K562 (cell line): Measurements from ENCODE around the gene WDR46. TPM values are rescaled to one million over a fixed set of nuclear protein-coding genes. Genes with fewer than 3 reads are reported as not detected.

ENCODE experiments used
- ATF3 ChIP-seq, 2 experiments: fragments of 450-650 bp in 1 of 2; sonication (generic) in 1 of 2; formaldehyde crosslinking in 1 of 2; IDR thresholded peaks in 1 of 2; conservative IDR thresholded peaks in 1 of 2; 2 replicates each; pipeline versions ENCODE4 v1.6.1 to v1.8.1; 2016 to 2023; ENCODE audit warnings: mild to moderate bottlenecking in 2 of 2, moderate library complexity in 2 of 2, inconsistent platforms in 1 of 2, missing genetic modification reagents in 1 of 2
- CHD1 ChIP-seq: fragments of 200-600 bp; sonication (generic); IDR thresholded peaks from one replicate; pipeline ENCODE4 v1.6.1; 2012; ENCODE audit warnings: mild to moderate bottlenecking, moderate library complexity, low read length, inconsistent platforms
- FOS ChIP-seq: IDR thresholded peaks from 3 replicates; pipeline ENCODE4 v1.6.1; 2011; ENCODE audit not compliant: insufficient read length; ENCODE audit errors: extremely low read depth
- HDAC1 ChIP-seq, 2 experiments: fragments of 450-650 bp; IDR thresholded peaks; 2 replicates each; pipeline ENCODE4 v1.6.1; 2016 to 2017; ENCODE audit warnings: inconsistent platforms in 1 of 2, mild to moderate bottlenecking in 1 of 2, moderate library complexity in 1 of 2
- MAFK ChIP-seq: IDR thresholded peaks from 2 replicates; pipeline ENCODE4 v1.6.1; 2011; ENCODE audit warnings: low read length, improper control_type of control experiment
- MBD2 ChIP-seq: sonication (generic); IDR thresholded peaks from 2 replicates; pipeline ENCODE4 v1.6.1; 2016; ENCODE audit warnings: low read depth, borderline replicate concordance
- MTA1 ChIP-seq: fragments of 450-650 bp; IDR thresholded peaks from 2 replicates; pipeline ENCODE4 v1.6.1; 2017; ENCODE audit warnings: borderline replicate concordance
- MXI1 ChIP-seq: IDR thresholded peaks from 2 replicates; pipeline ENCODE4 v1.6.1; 2011; ENCODE audit warnings: low read depth, mild to moderate bottlenecking, improper control_type of control experiment, low read length
- MYNN ChIP-seq, 2 experiments: sonication (generic); formaldehyde crosslinking in 1 of 2; IDR thresholded peaks; 2 replicates each; pipeline versions ENCODE4 v1.5.0 to v1.6.1; 2016 to 2020; ENCODE audit warnings: antibody characterized with exemption in 1 of 2, missing genetic modification reagents in 1 of 2
- PHB ChIP-seq: fragments of 250-450 bp; sonication (Bioruptor Pico); IDR thresholded peaks from 2 replicates; pipeline ENCODE4 v1.5.0; 2021
- REST ChIP-seq, 2 experiments: fragments of 450-650 bp; formaldehyde crosslinking in 1 of 2; IDR thresholded peaks; 2 replicates each; pipeline versions ENCODE4 v1.4.0 to v1.6.1; 2014 to 2020; ENCODE audit warnings: mild to moderate bottlenecking in 2 of 2, borderline replicate concordance in 1 of 2, low read depth in 1 of 2
- YY1 ChIP-seq, 3 experiments: IDR thresholded peaks; 2 replicates each; pipeline ENCODE4 v1.6.1; 2011; ENCODE audit warnings: low read length in 2 of 3, mild to moderate bottlenecking in 2 of 3, moderate library complexity in 2 of 3, borderline replicate concordance in 1 of 3, control low read depth in 1 of 3, low read depth in 1 of 3; ENCODE audit not compliant: insufficient read depth in 3 of 3, insufficient replicate concordance in 2 of 3, control insufficient read depth in 1 of 3, insufficient read length in 1 of 3; ENCODE audit errors: extremely low read depth in 1 of 3
- ZBTB9 ChIP-seq: fragments of 450-650 bp; formaldehyde crosslinking; IDR thresholded peaks from 2 replicates; pipeline ENCODE4 v1.4.0; 2020; ENCODE audit warnings: mild to moderate bottlenecking, moderate library complexity
- ZFP30 ChIP-seq: fragments of 250-450 bp; sonication (Bioruptor Pico); IDR thresholded peaks from 2 replicates; pipeline ENCODE4 v1.8.0; 2022; ENCODE audit warnings: moderate library complexity, mild to moderate bottlenecking, inconsistent platforms, borderline replicate concordance
- ZNF764 ChIP-seq: fragments of 250-450 bp; sonication (Bioruptor Pico); IDR thresholded peaks from 2 replicates; pipeline ENCODE4 v1.4.0; 2020; ENCODE audit warnings: low read depth, mild to moderate bottlenecking, moderate library complexity
- polyA plus RNA-seq, 8 experiments: library from polyadenylated mRNA; depleted of rRNA in 4 of 8; stranded (reverse) in 5 of 8; unstranded in 3 of 8; fragments of >200 nt; fragmentation: Nextera tagmentation in 2 of 8; fragmentation: Illumina TruSeq in 1 of 8; extraction: Ambion mirVana in 2 of 8; extraction: Trizol in 1 of 8; gene quantifications; 2 replicates each; pipeline versions ENCODE4 v1.2.1 to v1.2.3, GENCODE V29; 2011 to 2014; ENCODE audit warnings: inconsistent platforms in 1 of 8, missing spikeins in 1 of 8
- total RNA-seq, 7 experiments: library from RNA; depleted of rRNA in 6 of 7; stranded (reverse); fragments of >200 nt in 6 of 7; fragmentation: Illumina TruSeq in 2 of 7; extraction: Trizol in 2 of 7; gene quantifications; 2 replicates each; pipeline versions ENCODE4 v1.2.1 to v1.2.3, GENCODE V29; 2011 to 2021; ENCODE audit warnings: low replicate concordance in 1 of 7

Gene WDR46
- total and polyA plus RNA-seq, 9 of the 15 experiments (the other 6 are each of a cell fraction or from before 2014, with no cell fraction given) = 8.9 to 146 (median 93.1) TPM

GRCh38 chr6:33248932-33249731 lies 39.9 kb downstream of the WDR46 start (continued):
- peak; percentile 10; the same call in 1 of the 2 replicates for TF ChIP-seq REST (IDR thresholded peaks at IDR 0.05; ENCODE audit: borderline replicate concordance)
- TF ChIP-seq REST (CRISPR knock-in tag; IDR thresholded peaks at IDR 0.05; ENCODE audit: low read depth) = no peak
- TF ChIP-seq MTA1 = 0 out of 2 replicates have a peak, but pooled peaks have one; percentile 16
- no peak for TF ChIP-seq MBD2
- TF ChIP-seq MXI1 = 0 out of 2 replicates have a peak, but pooled peaks have one; percentile 9
- TF ChIP-seq ZBTB9 (CRISPR knock-in tag) = peak; percentile 62; the same call in 1 of the 2 replicates
- no peak for TF ChIP-seq ZNF764 (CRISPR knock-in tag)
- TF ChIP-seq CHD1 = peak; percentile 5
- peak; percentile 73 for TF ChIP-seq FOS
- peak; percentile 79 for TF ChIP-seq MAFK
- TF ChIP-seq YY1 (IDR thresholded peaks at IDR 0.05; ENCODE audit: borderline replicate concordance in 1 of 3, control insufficient read depth in 1 of 3, extremely low read depth in 1 of 3, insufficient read depth in 3 of 3, insufficient read length in 1 of 3, insufficient replicate concordance in 2 of 3, low read depth in 1 of 3, low read length in 2 of 3) = peak in 1 of 3 experiments; percentile 31
- TF ChIP-seq PHB (CRISPR knock-in tag) = 0 out of 2 replicates have a peak, but pooled peaks have one; percentile 50
- no peak for TF ChIP-seq ATF3 (IDR thresholded peaks at IDR 0.05)
- no peak for TF ChIP-seq ATF3 (CRISPR knock-in tag; conservative IDR thresholded peaks at IDR 0.05)
- TF ChIP-seq ZFP30 (CRISPR knock-in tag) = no peak
- TF ChIP-seq MYNN (IDR thresholded peaks at IDR 0.05) = peak; percentile 52; the same call in 1 of the 2 replicates
- TF ChIP-seq MYNN (CRISPR knock-in tag; IDR thresholded peaks at IDR 0.05) = no peak
- peak in 1 of 2 experiments; percentile 40; a peak in 2 of 4 replicates for TF ChIP-seq HDAC1 (IDR thresholded peaks at IDR 0.05)
